ENCODE measurements around the gene MIGA2.

Gene MIGA2

GRCh38 chr9:129010267-129010975 lies 26.0 kb upstream of the MIGA2 start:
- ChIA-PET POLR2A (ENCODE audit: low non-redundant PET) (interaction anchor here (0.6 kb wide), 2 partner anchors 15 to 1231 kb away, joined by 5 read pairs; no protein-coding TSS in a partner anchor), CTCF (interaction anchor here (0.6 kb wide), 1 partner anchor 28 kb away, joined by 3 read pairs; no protein-coding TSS in a partner anchor)
- no peak for DNase-seq (ENCODE audit: low spot score)
- peak overlapping the region; percentile 58; the same call in 1 of the 2 replicates for H3K27ac ChIP-seq
- TF ChIP-seq CTCF (conservative IDR thresholded peaks at IDR 0.05; ENCODE audit: low read depth), result no peak

- no peak for TF ChIP-seq CTCF (conservative IDR thresholded peaks at IDR 0.05; ENCODE audit: low read depth)
- CTCF ChIA-PET, result no interaction called here
- POLR2A ChIA-PET (ENCODE audit: low non-redundant PET), result interaction anchor here (0.6 kb wide), 2 partner anchors 14 to 1232 kb away, joined by 5 read pairs; no protein-coding TSS in a partner anchor
- peak overlapping the region; percentile 58; the same call in 1 of the 2 replicates for H3K27ac ChIP-seq
- no peak for DNase-seq (ENCODE audit: low spot score)
These were observed 25.3 kb upstream of the MIGA2 start for GRCh38 chr9:129011170-129011569.

- peak overlapping the region; percentile 58; the same call in 1 of the 2 replicates for H3K27ac ChIP-seq
- no peak for TF ChIP-seq CTCF (conservative IDR thresholded peaks at IDR 0.05; ENCODE audit: low read depth)
- no peak for DNase-seq (ENCODE audit: low spot score)
- CTCF ChIA-PET, result no interaction called here
- POLR2A ChIA-PET (ENCODE audit: low non-redundant PET), result no interaction called here
These were observed 24.7 kb upstream of the MIGA2 start for GRCh38 chr9:129011761-129012181.

- ChIA-PET POLR2A (ENCODE audit: low non-redundant PET) (no interaction called here), CTCF (no interaction called here)
- H3K27ac ChIP-seq, result 0 out of 2 replicates have a peak overlapping the region, but pooled peaks have one; percentile 58
- TF ChIP-seq CTCF (conservative IDR thresholded peaks at IDR 0.05; ENCODE audit: low read depth), result no peak
- no peak for DNase-seq (ENCODE audit: low spot score)
These were observed 24.1 kb upstream of the MIGA2 start for GRCh38 chr9:129012343-129012742.

- DNase-seq (ENCODE audit: low spot score), result no peak
- ChIA-PET POLR2A (ENCODE audit: low non-redundant PET) (no interaction called here), CTCF (no interaction called here)
- peak overlapping the region; percentile 58; the same call in 1 of the 2 replicates for H3K27ac ChIP-seq
- TF ChIP-seq CTCF (conservative IDR thresholded peaks at IDR 0.05; ENCODE audit: low read depth), result no peak
These were observed 23.5 kb upstream of the MIGA2 start for GRCh38 chr9:129012893-129013448.

GRCh38 chr9:129013674-129014073 lies 22.8 kb upstream of the MIGA2 start:
- CTCF ChIA-PET, result interaction anchor here (0.8 kb wide), 1 partner anchor 12 kb away, joined by 3 read pairs; no protein-coding TSS in a partner anchor
- DNase-seq (ENCODE audit: low spot score), result no peak
- no peak for TF ChIP-seq CTCF (conservative IDR thresholded peaks at IDR 0.05; ENCODE audit: low read depth)
- POLR2A ChIA-PET (ENCODE audit: low non-redundant PET), result no interaction called here
- peak overlapping the region; percentile 58 for H3K27ac ChIP-seq

Measured in RWPE1 (cell line).